Measurements from ENCODE around the gene BCDIN3D. TPM values are rescaled to one million over a fixed set of nuclear protein-coding genes. Genes with fewer than 3 reads are reported as not detected.
"Not testable (repeated sequence)": the region's sequence is repeated elsewhere in the genome, so short reads cannot be mapped to it uniquely, and the experiment has no call there.

BCDIN3D gene
- total and polyA plus RNA-seq, 5 experiments from 2014 or later: 5.9 to 15.9 (median 7.1) TPM

- peaks cover 0 to 5% (median 1%) of the 10 kb centered on the region in 4 donors for H3K4me1 Mint-ChIP-seq
- POLR2A ChIA-PET: no interaction called here
- no peak overlapping the region for H3K4me3 Mint-ChIP-seq
- no peaks in the 10 kb centered on the region for H3K36me3 Mint-ChIP-seq
- no peaks in the 10 kb centered on the region for H3K9me3 Mint-ChIP-seq
- no peak for DNase-seq
- peaks cover 0 to 6% (median 0%) of the 10 kb centered on the region in 5 donors for H3K27me3 Mint-ChIP-seq
- no peak for ATAC-seq
- H3K27ac Mint-ChIP-seq: no peak overlapping the region
Observed at GRCh38 chr12:49865782-49866135, 22.9 kb upstream of the BCDIN3D start.

DNA sequence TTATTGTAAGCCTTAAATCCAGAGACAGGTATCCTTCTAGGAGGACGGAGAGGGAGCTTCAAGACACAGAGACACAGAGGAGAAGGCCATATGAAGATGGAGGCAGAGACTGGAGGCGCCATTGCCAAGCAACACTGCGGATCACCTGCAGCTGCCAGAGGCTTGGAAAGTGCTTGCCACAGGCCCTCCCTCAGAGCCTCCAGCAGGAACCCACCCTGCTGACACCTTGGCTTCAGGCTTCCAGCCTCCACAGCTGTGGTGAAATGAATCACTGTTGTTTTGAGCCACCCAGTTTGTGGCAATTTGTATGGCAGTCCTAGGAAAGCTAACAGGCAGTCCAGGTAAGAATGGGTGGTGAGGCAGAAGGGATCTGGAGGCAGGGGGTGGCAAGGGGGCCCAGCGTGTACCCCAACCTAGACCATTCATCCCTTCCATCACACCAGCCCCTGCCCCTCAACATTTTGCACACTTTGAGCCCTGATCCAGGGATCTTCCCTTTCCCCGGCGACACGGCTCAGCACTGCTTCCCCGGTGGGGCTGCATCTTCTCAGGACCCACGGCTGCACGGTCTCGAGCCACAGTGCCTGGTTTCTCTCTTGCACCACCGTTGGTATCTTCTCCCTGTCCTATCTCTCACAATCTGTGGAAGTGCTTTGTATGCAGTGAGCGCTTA, 22.3 kb upstream of the BCDIN3D start:
- H3K36me3 Mint-ChIP-seq: no peaks in the 10 kb centered on the region
- H3K27me3 Mint-ChIP-seq: peaks cover 0 to 6% (median 0%) of the 10 kb centered on the region in 5 donors
- no peak overlapping the region for H3K27ac Mint-ChIP-seq
- ATAC-seq (no peak), DNase-seq (no peak)
- peaks cover 0 to 5% (median 1%) of the 10 kb centered on the region in 4 donors for H3K4me1 Mint-ChIP-seq
- POLR2A ChIA-PET: interaction anchor here (1.0 kb wide), 1 partner anchor 22 kb away, joined by 3 read pairs; the partner anchor contains the start of gene BCDIN3D
- H3K4me3 Mint-ChIP-seq: no peak overlapping the region
- no peaks in the 10 kb centered on the region for H3K9me3 Mint-ChIP-seq

GRCh38 chr12:49864798-49865090, 21.8 kb upstream of the BCDIN3D start:
- ATAC-seq (no peak), DNase-seq (no peak)
- Mint-ChIP-seq H3K36me3 (no peaks in the 10 kb centered on the region), H3K4me1 (peaks cover 0 to 5% (median 1%) of the 10 kb centered on the region in 4 donors), H3K27me3 (peaks cover 0 to 6% (median 2%) of the 10 kb centered on the region in 5 donors), H3K27ac (no peak overlapping the region), H3K4me3 (no peak overlapping the region), H3K9me3 (peaks cover 0 to 3% (median 0%) of the 10 kb centered on the region in 9 donors)
- POLR2A ChIA-PET: interaction anchor here (1.0 kb wide), 1 partner anchor 22 kb away, joined by 3 read pairs; the partner anchor contains the start of gene BCDIN3D

- Mint-ChIP-seq H3K4me3 (no peak overlapping the region), H3K27ac (no peak overlapping the region), H3K27me3 (peaks cover 0 to 7% (median 3%) of the 10 kb centered on the region in 5 donors), H3K9me3 (peaks cover 0 to 4% (median 0%) of the 10 kb centered on the region in 9 donors), H3K36me3 (no peaks in the 10 kb centered on the region), H3K4me1 (peaks cover 0 to 5% (median 1%) of the 10 kb centered on the region in 4 donors)
- DNase-seq (no peak), ATAC-seq (no peak)
- POLR2A ChIA-PET: interaction anchor here (1.0 kb wide), 1 partner anchor 21 kb away, joined by 3 read pairs; the partner anchor contains the start of gene BCDIN3D
Observed at GRCh38 chr12:49863946-49864797, 21.3 kb upstream of the BCDIN3D start.

GRCh38 chr12:49860921-49861320, 18.0 kb upstream of the BCDIN3D start:
- H3K27me3 Mint-ChIP-seq, H3K9me3 Mint-ChIP-seq, POLR2A ChIA-PET, H3K36me3 Mint-ChIP-seq, ATAC-seq, H3K27ac Mint-ChIP-seq, DNase-seq, H3K4me3 Mint-ChIP-seq, H3K4me1 Mint-ChIP-seq: not testable (repeated sequence)

DNA sequence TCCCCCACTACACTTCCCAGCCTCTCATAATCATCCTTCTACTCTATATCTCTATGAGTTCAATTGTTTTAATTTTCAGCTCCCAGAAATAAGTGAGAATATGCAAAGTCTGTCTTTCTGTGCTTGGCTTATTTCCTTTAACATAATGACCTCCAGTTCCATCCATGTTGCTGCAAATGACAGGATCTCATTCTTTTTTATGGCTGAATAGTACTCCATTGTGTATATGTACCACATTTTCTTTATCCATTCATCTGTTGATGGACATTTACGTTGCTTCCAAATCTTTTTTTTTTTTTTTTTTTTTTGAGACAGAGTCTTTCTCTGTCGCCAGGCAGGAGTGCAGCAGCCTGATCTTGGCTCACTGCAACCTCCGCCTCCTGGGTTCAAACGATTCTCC, 13.0 kb upstream of the BCDIN3D start:
- peaks cover 0 to 20% (median 1%) of the 10 kb centered on the region in 5 donors for H3K27me3 Mint-ChIP-seq
- H3K27ac Mint-ChIP-seq, H3K4me3 Mint-ChIP-seq, H3K4me1 Mint-ChIP-seq, POLR2A ChIA-PET, ATAC-seq, DNase-seq, H3K9me3 Mint-ChIP-seq, H3K36me3 Mint-ChIP-seq: not testable (repeated sequence)

GRCh38 chr12:49854976-49855375, 12.1 kb upstream of the BCDIN3D start:
- Mint-ChIP-seq H3K9me3 (peaks cover 0 to 4% (median 0%) of the 10 kb centered on the region in 9 donors), H3K4me1 (no peaks in the 10 kb centered on the region), H3K27ac (peak overlapping the region in 1 of 10 donors; percentile 73), H3K4me3 (no peak overlapping the region), H3K27me3 (peaks cover 0 to 24% (median 3%) of the 10 kb centered on the region in 5 donors), H3K36me3 (no peaks in the 10 kb centered on the region)
- ATAC-seq: no peak
- POLR2A ChIA-PET: no interaction called here
- no peak for DNase-seq

DNA sequence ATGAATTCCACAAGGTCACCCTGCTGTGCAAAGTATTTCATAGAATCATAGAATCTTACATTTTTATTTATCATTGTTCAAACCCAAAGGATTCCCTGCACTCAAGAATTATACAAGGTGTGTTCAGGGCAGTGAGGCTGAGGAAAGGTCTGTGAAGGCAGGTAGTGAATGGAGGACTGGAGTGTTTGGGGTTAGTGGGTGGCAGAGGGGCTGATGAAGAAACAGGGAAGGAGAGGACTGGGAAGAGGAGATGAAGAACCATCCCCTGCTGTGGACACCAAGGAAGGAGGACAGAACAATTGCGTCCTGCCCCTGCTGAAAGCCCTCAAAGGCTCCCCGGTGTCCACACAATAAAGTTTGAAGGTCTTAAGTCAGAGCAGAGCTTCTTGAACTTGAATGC, 10.8 kb upstream of the BCDIN3D start:
- no peaks in the 10 kb centered on the region for H3K36me3 Mint-ChIP-seq
- H3K4me3 Mint-ChIP-seq: no peak overlapping the region
- no peak overlapping the region for H3K27ac Mint-ChIP-seq
- peaks cover 0 to 27% (median 0%) of the 10 kb centered on the region in 5 donors for H3K27me3 Mint-ChIP-seq
- POLR2A ChIA-PET: no interaction called here
- H3K4me1 Mint-ChIP-seq: no peaks in the 10 kb centered on the region
- ATAC-seq: no peak
- no peaks in the 10 kb centered on the region for H3K9me3 Mint-ChIP-seq
- DNase-seq: no peak

DNA sequence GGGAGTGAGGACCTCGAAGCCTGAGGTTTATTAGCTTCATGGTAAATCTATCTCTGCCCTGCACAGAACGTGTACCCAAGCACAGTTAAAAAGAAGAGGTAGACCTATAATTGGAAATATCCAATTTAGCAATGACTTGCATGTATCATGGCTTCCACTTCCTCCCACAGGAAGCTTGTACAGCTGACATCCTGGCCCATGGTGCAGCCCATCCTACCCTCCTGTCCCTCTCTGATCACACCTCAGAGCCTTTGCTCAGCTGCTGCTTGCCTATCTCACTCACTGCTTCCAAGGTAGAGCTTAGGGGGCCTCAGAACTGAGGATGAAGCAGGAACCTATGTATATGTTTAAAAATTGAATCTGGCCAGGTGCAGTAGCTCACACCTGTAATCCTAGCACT, 4.3 kb upstream of the BCDIN3D start:
- Mint-ChIP-seq H3K4me1 (peaks cover 6 to 27% (median 23%) of the 10 kb centered on the region in 4 donors), H3K36me3 (no peaks in the 10 kb centered on the region), H3K27me3 (peaks cover 0 to 25% (median 0%) of the 10 kb centered on the region in 5 donors), H3K4me3 (peak overlapping the region in 5 of 10 donors; percentile 13 to 76 (median 48)), H3K9me3 (no peaks in the 10 kb centered on the region), H3K27ac (peak overlapping the region in 2 of 10 donors; percentile 24 to 57)
- no peak for ATAC-seq
- no peak for DNase-seq
- POLR2A ChIA-PET: interaction anchor here (0.8 to 2.0 kb wide), 2 partner anchors 19 to 106 kb away, joined by 3 to 12 read pairs; partner anchors contain the start of genes NCKAP5L and TMBIM6

- H3K27ac Mint-ChIP-seq: no peak overlapping the region
- DNase-seq (no peak), ATAC-seq (no peak)
- H3K4me3 Mint-ChIP-seq: no peak overlapping the region
- POLR2A ChIA-PET: interaction anchor here (0.6 to 1.3 kb wide), 2 partner anchors 104 to 265 kb away, joined by 3 to 4 read pairs; no protein-coding TSS in a partner anchor
- peaks cover 12 to 38% (median 33%) of the 10 kb centered on the region in 4 donors for H3K4me1 Mint-ChIP-seq
- H3K36me3 Mint-ChIP-seq: no peaks in the 10 kb centered on the region
- H3K27me3 Mint-ChIP-seq: peaks cover 0 to 15% (median 0%) of the 10 kb centered on the region in 5 donors
- H3K9me3 Mint-ChIP-seq: no peaks in the 10 kb centered on the region
Observed at GRCh38 chr12:49846032-49846431, 3.1 kb upstream of the BCDIN3D start.

GRCh38 chr12:49843876-49844437, 1.1 kb upstream of the BCDIN3D start:
- POLR2A ChIA-PET: interaction anchor here (0.5 to 8.4 kb wide), 5 partner anchors 16 to 1252 kb away, joined by 3 to 77 read pairs (median 6); partner anchors contain the start of genes NCKAP5L and TMBIM6
- peak overlapping the region in 7 of 10 donors; percentile 56 to 96 (median 93) for H3K4me3 Mint-ChIP-seq
- peak overlapping the region in 8 of 10 donors; percentile 63 to 99 (median 94) for H3K27ac Mint-ChIP-seq
- no peaks in the 10 kb centered on the region for H3K36me3 Mint-ChIP-seq
- no peaks in the 10 kb centered on the region for H3K9me3 Mint-ChIP-seq
- peaks cover 14 to 45% (median 38%) of the 10 kb centered on the region in 4 donors for H3K4me1 Mint-ChIP-seq
- DNase-seq (no peak), ATAC-seq (no peak)
- peaks cover 0 to 4% (median 0%) of the 10 kb centered on the region in 5 donors for H3K27me3 Mint-ChIP-seq

DNA sequence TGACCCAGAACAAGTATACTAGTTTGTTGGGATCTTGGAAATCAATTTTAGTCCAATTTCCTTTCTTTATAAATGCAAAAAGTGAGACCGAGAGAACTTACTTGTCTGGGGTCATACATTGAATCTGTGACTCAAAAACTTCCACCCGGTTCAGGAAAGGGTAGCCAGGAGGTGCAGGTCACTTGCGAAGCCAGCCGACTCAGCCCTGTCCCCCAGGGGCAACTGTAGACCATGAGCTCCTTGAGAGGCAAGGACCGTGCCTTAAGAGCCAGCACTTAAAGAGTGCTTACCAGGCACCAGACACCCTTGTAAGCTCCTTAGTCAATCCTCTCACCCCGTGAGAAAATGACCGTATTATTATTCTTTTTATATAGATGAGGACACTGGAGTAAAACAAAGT, 505 bp upstream of the BCDIN3D start:
- Mint-ChIP-seq H3K27me3 (no peaks in the 10 kb centered on the region), H3K36me3 (no peaks in the 10 kb centered on the region), H3K4me1 (peaks cover 15 to 51% (median 40%) of the 10 kb centered on the region in 4 donors), H3K27ac (peak overlapping the region; percentile 91 to 99 (median 96)), H3K9me3 (no peaks in the 10 kb centered on the region), H3K4me3 (peak overlapping the region; percentile 89 to 97 (median 94))
- no peak for DNase-seq
- no peak for ATAC-seq
- POLR2A ChIA-PET: interaction anchor here (0.5 to 8.4 kb wide), 10 partner anchors 11 to 1252 kb away, joined by 3 to 77 read pairs (median 4); partner anchors contain the start of genes NCKAP5L, PRPF40B and TMBIM6
